SJSA1 (cell line): ENCODE data around the gene HSPB8. TPM values are rescaled to one million over a fixed set of nuclear protein-coding genes. Genes with fewer than 3 reads are reported as not detected.
"Not testable (repeated sequence)": the region's sequence is repeated elsewhere in the genome, so short reads cannot be mapped to it uniquely, and the experiment has no call there.

Source experiments
- DNase-seq, 2 experiments: peaks; one replicate each; pipeline ENCODE4 v3.0.0-alpha.2; 2015 to 2020; ENCODE audit warnings: low spot score in 2 of 2, low read depth in 1 of 2
- H3K27ac ChIP-seq: fragments of 250-450 bp; sonication (Bioruptor Pico); 2 replicates; pipeline ENCODE4 v1.5.1; 2020; ENCODE audit warnings: mild to moderate bottlenecking, moderate library complexity
- H3K27me3 ChIP-seq: fragments of 250-450 bp; sonication (Bioruptor Pico); replicated peaks from 2 replicates; pipeline ENCODE4 v1.5.1; 2020; ENCODE audit warnings: mild to moderate bottlenecking, moderate library complexity
- H3K36me3 ChIP-seq: fragments of 250-450 bp; sonication (Bioruptor Pico); 2 replicates; pipeline ENCODE4 v1.5.1; 2020; ENCODE audit warnings: mild to moderate bottlenecking
- H3K4me1 ChIP-seq: fragments of 250-450 bp; sonication (Bioruptor Pico); replicated peaks from 2 replicates; pipeline ENCODE4 v1.6.1; 2021; ENCODE audit warnings: mild to moderate bottlenecking
- H3K4me3 ChIP-seq: fragments of 250-450 bp; sonication (Bioruptor Pico); 2 replicates; pipeline ENCODE4 v1.5.1; 2020; ENCODE audit warnings: mild to moderate bottlenecking
- H3K9me3 ChIP-seq: fragments of 250-450 bp; sonication (Bioruptor Pico); replicated peaks from 2 replicates; pipeline ENCODE4 v1.5.1; 2020; ENCODE audit warnings: mild to moderate bottlenecking
- total RNA-seq: library from RNA; depleted of rRNA; stranded (reverse); fragments of >200 nt; shearing (Covaris generic); gene quantifications from 2 replicates; pipeline ENCODE4 v1.2.3, GENCODE V29; 2014

The HSPB8 gene
- total RNA-seq, 1 experiment from 2014 or later = 7.1 TPM

GRCh38 chr12:119204131-119204530 is 25.4 kb downstream of the HSPB8 start:
- Histone ChIP-seq H3K9me3 (no peaks in the 10 kb centered on the region), H3K27ac (no peak overlapping the region), H3K36me3 (no peaks in the 10 kb centered on the region), H3K4me3 (no peak overlapping the region), H3K27me3 (no peaks in the 10 kb centered on the region), H3K4me1 (no peaks in the 10 kb centered on the region)
- no peak for DNase-seq

DNA sequence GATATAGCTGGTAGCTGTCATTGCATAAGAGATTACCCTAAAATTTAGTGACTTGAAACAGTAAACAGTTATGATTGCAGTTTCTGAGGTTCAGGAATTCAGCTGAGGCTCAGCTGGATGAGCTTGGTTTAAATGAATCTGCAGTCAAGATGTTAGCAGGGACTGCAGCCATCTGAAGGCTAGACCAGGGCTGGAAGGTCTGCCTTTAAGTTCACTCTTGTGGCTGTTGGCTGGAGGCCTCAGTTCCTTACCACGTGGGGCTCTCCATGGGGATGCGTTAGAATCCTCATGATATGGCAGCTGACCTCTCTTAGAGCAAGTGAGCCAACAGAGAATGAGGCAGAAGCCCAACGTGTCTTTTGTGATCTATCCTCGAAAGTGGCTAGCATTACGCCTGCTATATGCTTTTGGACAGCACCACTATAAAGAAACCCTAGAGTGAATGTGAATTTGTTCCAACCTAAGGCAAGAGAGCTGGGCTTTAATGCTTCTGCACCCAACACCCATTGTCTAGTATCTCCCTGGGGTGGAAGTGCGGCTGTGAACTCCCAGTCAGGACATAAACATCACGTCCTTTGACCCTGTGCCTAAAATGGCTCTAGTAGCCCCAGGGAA is 26.0 kb downstream of the HSPB8 start:
- Histone ChIP-seq H3K27me3 (no peaks in the 10 kb centered on the region), H3K4me3 (no peak overlapping the region), H3K4me1 (no peaks in the 10 kb centered on the region), H3K27ac (no peak overlapping the region), H3K9me3 (no peaks in the 10 kb centered on the region), H3K36me3 (no peaks in the 10 kb centered on the region)
- no peak for DNase-seq

DNA sequence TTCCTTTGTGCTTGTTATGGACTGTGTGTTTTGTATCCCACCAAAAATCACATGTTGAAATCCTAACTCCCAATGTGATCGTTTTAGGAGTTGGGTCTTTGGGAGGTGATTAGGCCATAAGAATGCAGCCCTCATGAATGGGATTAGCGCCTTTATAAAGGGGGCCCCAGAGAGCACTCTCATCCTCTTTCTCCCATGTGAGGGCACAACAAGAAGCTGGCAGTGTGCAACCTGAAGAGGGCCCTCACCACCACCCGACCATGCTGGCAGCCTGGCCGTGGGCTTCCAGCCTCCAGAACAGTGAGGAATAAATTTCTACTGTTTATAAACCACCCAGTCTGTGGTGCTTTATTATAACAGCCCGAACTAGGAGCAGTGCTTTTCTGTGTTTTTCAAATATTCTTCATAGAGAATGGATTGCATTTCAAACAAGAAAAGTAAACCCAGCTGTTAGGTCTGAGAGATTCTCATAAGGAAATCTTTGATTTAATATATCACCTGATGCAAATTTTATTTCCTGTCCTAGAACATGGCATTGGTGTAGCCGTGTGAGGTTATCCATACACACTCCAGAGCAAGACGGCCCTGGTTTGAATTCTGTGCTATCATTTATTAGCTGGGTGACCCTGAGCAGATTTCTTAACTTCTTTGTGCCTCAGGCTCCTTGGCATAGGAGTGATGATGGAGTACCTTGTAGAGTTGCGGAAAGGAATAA is 27.8 kb downstream of the HSPB8 start:
- H3K9me3 ChIP-seq = no peaks in the 10 kb centered on the region
- no peak for DNase-seq
- no peaks in the 10 kb centered on the region for H3K4me1 ChIP-seq
- H3K4me3 ChIP-seq = no peak overlapping the region
- H3K27me3 ChIP-seq = no peaks in the 10 kb centered on the region
- H3K27ac ChIP-seq = no peak overlapping the region
- H3K36me3 ChIP-seq = no peaks in the 10 kb centered on the region

DNA sequence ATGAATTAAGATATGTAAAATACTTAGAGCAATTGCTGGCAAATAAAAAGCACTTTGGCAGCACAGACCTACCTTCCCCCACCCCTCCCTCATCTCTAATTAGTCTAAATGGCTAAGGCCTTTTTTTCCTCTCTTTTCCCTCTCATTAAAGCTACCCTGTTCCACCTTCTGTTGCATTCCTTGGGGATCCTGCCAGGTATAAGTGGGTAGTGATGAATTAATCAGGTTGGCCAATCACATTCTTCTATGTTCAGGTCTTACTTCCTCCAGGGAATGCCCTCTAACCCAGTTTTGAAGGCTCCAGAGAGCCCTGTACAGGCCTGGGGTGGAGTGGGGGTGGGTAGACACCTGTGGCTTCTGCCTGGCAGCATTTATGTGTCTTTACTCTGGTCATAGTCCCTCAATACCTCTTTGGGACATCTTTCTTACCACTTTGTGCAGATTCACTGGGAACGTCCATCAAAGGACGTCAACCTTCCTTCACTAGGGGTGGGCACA is 28.4 kb downstream of the HSPB8 start:
- H3K4me3 ChIP-seq = no peak overlapping the region
- DNase-seq = no peak
- no peaks in the 10 kb centered on the region for H3K9me3 ChIP-seq
- no peaks in the 10 kb centered on the region for H3K27me3 ChIP-seq
- H3K27ac ChIP-seq = no peak overlapping the region
- H3K36me3 ChIP-seq = no peaks in the 10 kb centered on the region
- H3K4me1 ChIP-seq = no peaks in the 10 kb centered on the region

- Histone ChIP-seq H3K36me3 (no peaks in the 10 kb centered on the region), H3K27me3 (no peaks in the 10 kb centered on the region), H3K4me3 (no peak overlapping the region), H3K4me1 (no peaks in the 10 kb centered on the region), H3K27ac (no peak overlapping the region), H3K9me3 (no peaks in the 10 kb centered on the region)
- no peak for DNase-seq
Measured at GRCh38 chr12:119208626-119209061, 29.9 kb downstream of the HSPB8 start.

DNA sequence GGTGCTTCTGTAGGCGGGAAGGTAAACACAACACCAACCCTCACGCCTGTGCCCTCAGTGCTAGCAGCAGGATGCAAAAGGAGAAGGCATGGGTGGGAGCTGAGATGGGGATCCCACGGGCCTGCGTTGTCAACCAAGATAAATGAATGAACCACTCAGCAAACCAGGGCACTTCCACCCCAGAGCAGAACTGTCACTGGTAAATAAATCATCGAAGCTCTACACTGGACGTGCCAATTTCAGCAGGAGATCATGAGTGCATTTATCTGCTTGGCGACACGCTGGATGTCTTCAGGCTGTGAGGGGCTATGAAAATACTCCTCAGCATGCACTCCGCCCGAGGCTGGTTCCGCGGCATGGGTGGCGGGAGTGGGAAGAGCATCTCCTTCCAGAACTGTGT is 33.2 kb downstream of the HSPB8 start:
- Histone ChIP-seq H3K9me3 (no peaks in the 10 kb centered on the region), H3K27ac (no peak overlapping the region), H3K27me3 (no peaks in the 10 kb centered on the region; the same call in 1 of the 2 replicates), H3K4me1 (no peaks in the 10 kb centered on the region), H3K4me3 (no peak overlapping the region), H3K36me3 (no peaks in the 10 kb centered on the region)
- DNase-seq = no peak

GRCh38 chr12:119216084-119216483 is 37.4 kb downstream of the HSPB8 start:
- DNase-seq = no peak
- Histone ChIP-seq H3K36me3 (no peaks in the 10 kb centered on the region), H3K4me1 (no peaks in the 10 kb centered on the region), H3K27ac (no peak overlapping the region), H3K9me3 (no peaks in the 10 kb centered on the region), H3K27me3 (peaks cover 4% of the 10 kb centered on the region), H3K4me3 (no peak overlapping the region)

GRCh38 chr12:119218875-119219274 is 40.1 kb downstream of the HSPB8 start:
- H3K36me3 ChIP-seq, H3K4me1 ChIP-seq, H3K27me3 ChIP-seq, H3K27ac ChIP-seq, H3K9me3 ChIP-seq, H3K4me3 ChIP-seq, DNase-seq: not testable (repeated sequence)

DNA sequence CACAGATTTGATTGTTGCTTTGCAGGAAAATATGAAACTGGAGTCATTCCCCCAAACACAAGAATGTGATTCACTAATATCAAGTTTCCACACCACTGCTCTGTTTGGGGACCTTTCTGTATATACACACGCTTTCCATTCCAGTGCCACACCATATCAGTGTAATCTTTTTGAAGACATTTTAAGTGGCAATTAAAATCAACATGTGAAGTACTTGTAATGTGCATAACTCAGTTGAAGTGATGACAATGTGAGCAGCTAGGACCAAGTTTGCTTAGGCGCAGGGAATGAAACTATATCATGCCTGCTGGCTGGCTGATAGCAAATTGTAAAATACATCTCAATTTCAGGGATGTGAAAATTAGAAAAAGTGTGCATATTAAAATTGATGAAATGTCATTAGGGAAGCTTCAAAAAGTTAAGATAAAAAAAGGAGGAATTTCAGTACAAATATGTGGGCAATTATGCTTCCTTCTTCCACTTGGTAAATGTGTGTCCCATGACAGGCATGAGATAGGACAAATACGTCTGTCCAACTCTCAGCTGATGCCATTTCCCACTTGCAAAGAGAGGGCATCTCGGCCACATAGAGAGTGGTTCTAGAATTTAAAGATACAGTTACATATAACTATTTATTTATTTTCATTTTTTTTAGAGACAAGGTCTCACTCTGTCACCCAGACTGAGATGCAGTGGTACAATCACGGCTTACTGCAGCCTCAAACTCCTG is 43.7 kb downstream of the HSPB8 start:
- no peak for DNase-seq
- Histone ChIP-seq H3K27me3 (peaks cover 4% of the 10 kb centered on the region; the same call in 1 of the 2 replicates), H3K4me3 (no peak overlapping the region), H3K4me1 (no peaks in the 10 kb centered on the region), H3K36me3 (no peaks in the 10 kb centered on the region), H3K27ac (no peak overlapping the region), H3K9me3 (no peaks in the 10 kb centered on the region)

DNA sequence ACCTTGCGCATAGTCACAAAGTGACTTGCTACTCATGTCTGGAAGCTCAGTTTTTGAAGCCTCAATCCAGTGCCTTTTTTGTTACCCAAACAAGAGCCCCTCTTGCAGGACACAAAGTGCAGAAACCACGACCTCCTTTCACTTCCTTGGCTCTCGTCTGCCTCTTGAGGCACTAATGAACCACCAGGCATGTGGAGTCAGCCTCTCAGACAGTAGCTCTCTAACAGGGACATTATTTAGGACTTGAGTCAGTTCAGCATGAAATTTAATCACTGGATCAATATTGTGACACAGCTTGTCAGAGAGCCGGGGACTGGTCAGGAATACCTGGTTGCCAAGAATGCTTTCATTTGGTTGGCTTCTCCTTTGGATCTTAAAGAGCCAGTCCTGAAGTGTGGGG is 46.7 kb downstream of the HSPB8 start:
- no peaks in the 10 kb centered on the region for H3K9me3 ChIP-seq
- no peaks in the 10 kb centered on the region for H3K36me3 ChIP-seq
- H3K4me3 ChIP-seq = no peak overlapping the region
- no peak for DNase-seq
- H3K27ac ChIP-seq = no peak overlapping the region
- no peaks in the 10 kb centered on the region for H3K4me1 ChIP-seq
- peaks cover 4% of the 10 kb centered on the region; the same call in 1 of the 2 replicates for H3K27me3 ChIP-seq

DNA sequence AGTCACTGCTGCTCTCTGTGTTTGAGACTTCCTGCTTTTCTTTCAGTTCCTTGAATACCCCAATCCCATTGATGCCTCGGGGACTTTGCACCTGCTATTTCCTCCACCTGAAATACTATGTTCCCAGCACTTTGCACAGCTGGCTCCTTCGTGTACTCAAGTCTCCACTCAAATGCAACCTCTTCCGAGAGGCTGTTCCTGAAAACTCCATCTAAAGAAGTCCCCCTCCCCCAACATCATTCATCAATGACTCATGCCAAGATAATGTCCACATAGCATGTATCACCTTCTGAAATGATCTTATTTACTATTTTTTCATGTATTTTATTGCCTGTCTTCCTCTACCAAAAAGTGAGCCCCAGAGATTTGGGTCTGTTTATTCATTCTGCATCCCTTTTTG is 48.6 kb downstream of the HSPB8 start:
- no peaks in the 10 kb centered on the region for H3K4me1 ChIP-seq
- H3K27me3 ChIP-seq = no peaks in the 10 kb centered on the region
- no peak for DNase-seq
- H3K9me3 ChIP-seq = no peaks in the 10 kb centered on the region
- H3K4me3 ChIP-seq = no peak overlapping the region
- H3K27ac ChIP-seq = no peak overlapping the region
- no peaks in the 10 kb centered on the region for H3K36me3 ChIP-seq

- H3K36me3 ChIP-seq = no peaks in the 10 kb centered on the region
- no peak overlapping the region for H3K27ac ChIP-seq
- no peak for DNase-seq
- no peaks in the 10 kb centered on the region for H3K4me1 ChIP-seq
- no peaks in the 10 kb centered on the region for H3K9me3 ChIP-seq
- no peak overlapping the region for H3K4me3 ChIP-seq
- no peaks in the 10 kb centered on the region for H3K27me3 ChIP-seq
Measured at GRCh38 chr12:119229205-119229604, 50.5 kb downstream of the HSPB8 start.

GRCh38 chr12:119229837-119230236 is 51.1 kb downstream of the HSPB8 start:
- no peaks in the 10 kb centered on the region for H3K27me3 ChIP-seq
- H3K36me3 ChIP-seq = no peaks in the 10 kb centered on the region
- no peaks in the 10 kb centered on the region for H3K4me1 ChIP-seq
- peak in 1 of 2 experiments; percentile 1 for DNase-seq
- H3K9me3 ChIP-seq = no peaks in the 10 kb centered on the region
- no peak overlapping the region for H3K27ac ChIP-seq
- no peak overlapping the region for H3K4me3 ChIP-seq

DNA sequence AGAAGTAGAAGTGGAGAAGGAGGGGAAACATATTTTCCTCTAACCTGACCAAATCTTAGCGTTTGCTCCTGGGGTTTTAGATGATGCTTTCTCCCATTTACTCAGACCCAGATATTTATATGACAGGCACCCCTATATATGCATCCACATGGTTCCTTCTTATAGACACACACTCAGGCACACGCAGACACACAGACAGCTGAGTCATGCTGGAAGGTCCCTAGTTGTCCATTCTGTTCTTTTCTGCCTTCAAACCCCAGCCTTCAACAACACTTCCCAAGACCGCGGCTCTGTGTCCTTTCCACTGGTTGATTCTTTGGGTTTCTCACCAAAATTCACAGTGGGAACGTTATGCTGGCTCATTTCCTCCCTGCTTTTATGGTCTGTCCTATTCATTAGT is 52.1 kb downstream of the HSPB8 start:
- Histone ChIP-seq H3K4me3 (no peak overlapping the region), H3K27ac (no peak overlapping the region), H3K36me3 (no peaks in the 10 kb centered on the region), H3K27me3 (no peaks in the 10 kb centered on the region), H3K9me3 (no peaks in the 10 kb centered on the region), H3K4me1 (no peaks in the 10 kb centered on the region)
- DNase-seq = no peak
